Measurements from ENCODE around the gene EPN2. TPM values are rescaled to one million over a fixed set of nuclear protein-coding genes. Genes with fewer than 3 reads are reported as not detected.

The EPN2 gene
- total and polyA plus RNA-seq, 4 donors: 5.6 to 23.8 (median 12.2) TPM

DNA sequence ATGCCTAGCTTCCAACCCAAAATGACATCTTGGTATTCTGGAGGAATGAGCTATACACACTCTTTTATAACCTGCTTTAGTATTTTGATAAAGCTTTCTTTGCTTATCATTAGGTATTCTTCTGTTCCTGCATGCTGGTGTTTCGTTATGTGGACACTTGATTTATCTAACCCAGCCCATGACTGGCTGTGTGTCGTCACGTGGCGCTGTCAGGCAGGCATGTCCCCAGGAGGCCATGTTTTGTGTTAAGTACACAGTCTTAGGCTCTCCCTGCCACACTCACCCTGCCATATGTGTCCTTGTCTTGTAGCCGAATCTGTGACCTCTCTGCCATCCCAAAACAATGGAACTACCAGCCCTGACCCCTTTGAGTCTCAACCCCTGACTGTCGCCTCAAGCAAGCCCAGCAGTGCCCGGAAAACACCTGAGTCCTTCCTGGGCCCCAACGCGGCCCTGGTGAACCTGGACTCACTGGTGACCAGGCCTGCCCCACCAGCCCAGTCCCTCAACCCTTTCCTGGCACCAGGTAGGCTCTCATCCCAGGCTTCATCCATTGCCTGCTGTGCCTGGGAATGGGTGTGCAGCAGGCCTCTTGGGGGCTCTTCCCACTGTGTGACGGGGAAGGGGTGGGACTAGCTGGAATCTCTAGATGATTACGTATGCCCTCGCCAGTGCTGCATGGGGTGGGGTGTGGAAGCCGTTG, 94.5 kb downstream of the EPN2 start (continued):
- TF ChIP-seq, protein P1, sequence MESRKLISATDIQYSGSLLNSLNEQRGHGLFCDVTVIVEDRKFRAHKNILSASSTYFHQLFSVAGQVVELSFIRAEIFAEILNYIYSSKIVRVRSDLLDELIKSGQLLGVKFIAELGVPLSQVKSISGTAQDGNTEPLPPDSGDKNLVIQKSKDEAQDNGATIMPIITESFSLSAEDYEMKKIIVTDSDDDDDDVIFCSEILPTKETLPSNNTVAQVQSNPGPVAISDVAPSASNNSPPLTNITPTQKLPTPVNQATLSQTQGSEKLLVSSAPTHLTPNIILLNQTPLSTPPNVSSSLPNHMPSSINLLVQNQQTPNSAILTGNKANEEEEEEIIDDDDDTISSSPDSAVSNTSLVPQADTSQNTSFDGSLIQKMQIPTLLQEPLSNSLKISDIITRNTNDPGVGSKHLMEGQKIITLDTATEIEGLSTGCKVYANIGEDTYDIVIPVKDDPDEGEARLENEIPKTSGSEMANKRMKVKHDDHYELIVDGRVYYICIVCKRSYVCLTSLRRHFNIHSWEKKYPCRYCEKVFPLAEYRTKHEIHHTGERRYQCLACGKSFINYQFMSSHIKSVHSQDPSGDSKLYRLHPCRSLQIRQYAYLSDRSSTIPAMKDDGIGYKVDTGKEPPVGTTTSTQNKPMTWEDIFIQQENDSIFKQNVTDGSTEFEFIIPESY (IDR thresholded peaks at IDR 0.05): no peak
- TF ChIP-seq SP1 (IDR thresholded peaks at IDR 0.05): no peak

DNA sequence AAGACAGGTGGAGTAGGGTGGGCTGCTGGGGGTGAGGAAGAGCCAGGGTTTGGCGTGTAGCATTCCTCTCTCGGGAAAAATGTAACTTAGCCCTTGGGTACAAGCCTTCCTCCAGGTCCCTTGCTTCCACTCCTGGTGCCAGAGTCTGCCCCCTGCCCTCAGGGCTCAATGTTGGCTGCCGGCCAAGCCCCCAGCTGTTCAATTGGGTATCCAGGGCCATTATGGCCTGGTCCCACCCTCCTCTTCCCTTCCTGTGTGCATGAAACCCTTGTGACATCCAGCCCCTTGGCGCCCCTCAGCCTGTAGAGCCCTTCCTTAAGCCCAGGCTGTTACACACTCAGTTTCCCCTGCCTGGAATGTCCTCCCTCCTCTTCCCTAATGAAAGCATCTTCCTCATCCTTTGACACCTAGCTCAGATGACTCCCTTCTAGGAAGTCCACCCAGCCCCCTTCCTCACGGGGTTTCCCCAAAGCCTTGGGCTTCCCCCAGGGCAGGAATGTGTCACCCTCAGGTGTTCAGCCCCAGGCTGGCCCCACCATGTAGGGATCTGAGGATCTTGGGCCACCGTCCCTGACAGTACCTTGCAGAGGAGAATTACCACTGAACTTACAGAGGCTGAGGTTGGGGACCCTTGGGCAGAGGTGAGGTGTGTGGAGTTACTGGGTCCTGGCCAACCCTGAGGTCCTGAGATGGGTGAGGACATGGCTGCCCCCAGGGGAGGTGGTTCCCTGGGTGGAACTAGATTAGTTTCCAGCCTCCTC, 95.4 kb downstream of the EPN2 start:
- Histone ChIP-seq H3K9ac (ENCODE audit: low read depth in 1 of 2, low read length in 2 of 2) (no peak overlapping the region), H3K4me1 (ENCODE audit: control insufficient read depth in 4 of 4, insufficient read depth in 4 of 4, low read length in 3 of 4) (peaks cover 6 to 22% (median 18%) of the 10 kb centered on the region in 4 donors), H3K27me3 (ENCODE audit: control insufficient read depth in 4 of 4, insufficient read depth in 4 of 4, low read length in 3 of 4) (no peaks in the 10 kb centered on the region), H3K27ac (ENCODE audit: low read depth in 1 of 2, low read length in 2 of 2) (no peak overlapping the region), H3K4me3 (ENCODE audit: low read depth in 1 of 3, low read length in 3 of 3) (no peak overlapping the region), H3K9me3 (ENCODE audit: control insufficient read depth in 4 of 4, low read length in 3 of 4) (no peaks in the 10 kb centered on the region), H3K36me3 (ENCODE audit: control insufficient read depth in 4 of 4, insufficient read depth in 3 of 4, low read depth in 1 of 4, low read length in 3 of 4) (peaks cover 0 to 3% (median 0%) of the 10 kb centered on the region in 4 donors)
- DNase-seq (ENCODE audit: low spot score): no peak
- 87% methylated on average over 6 of the region's 6 CpGs for WGBS
- no peak for TF ChIP-seq TAF1 (conservative IDR thresholded peaks at IDR 0.05)

DNA sequence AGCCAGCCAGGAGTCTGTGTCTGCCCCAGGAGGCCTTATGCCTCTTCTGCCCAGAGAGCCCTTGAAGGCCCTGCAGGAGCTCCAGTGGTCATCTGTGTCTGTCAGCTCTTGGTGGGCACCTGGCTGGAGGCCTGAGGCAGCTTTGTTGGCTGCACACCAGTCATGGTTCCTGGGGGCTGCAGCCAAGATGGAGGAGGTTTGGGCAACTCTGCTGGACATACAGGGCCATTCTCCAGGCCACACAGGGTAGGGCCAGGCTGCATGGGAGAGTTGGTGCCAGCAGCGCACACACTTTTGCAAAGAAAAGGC, 95.9 kb downstream of the EPN2 start:
- Histone ChIP-seq H3K27me3 (ENCODE audit: control insufficient read depth in 4 of 4, insufficient read depth in 4 of 4, low read length in 3 of 4) (no peaks in the 10 kb centered on the region), H3K9ac (ENCODE audit: low read depth in 1 of 2, low read length in 2 of 2) (no peak overlapping the region), H3K9me3 (ENCODE audit: control insufficient read depth in 4 of 4, low read length in 3 of 4) (no peaks in the 10 kb centered on the region), H3K27ac (ENCODE audit: low read depth in 1 of 2, low read length in 2 of 2) (no peak overlapping the region), H3K4me3 (ENCODE audit: low read depth in 1 of 3, low read length in 3 of 3) (no peak overlapping the region), H3K4me1 (ENCODE audit: control insufficient read depth in 4 of 4, insufficient read depth in 4 of 4, low read length in 3 of 4) (peaks cover 6 to 27% (median 21%) of the 10 kb centered on the region in 4 donors), H3K36me3 (ENCODE audit: control insufficient read depth in 4 of 4, insufficient read depth in 3 of 4, low read depth in 1 of 4, low read length in 3 of 4) (peaks cover 0 to 3% (median 0%) of the 10 kb centered on the region in 4 donors)
- no peak for DNase-seq (ENCODE audit: low spot score)
- no peak for TF ChIP-seq JUND (IDR thresholded peaks at IDR 0.05)
- TF ChIP-seq HNF4G (IDR thresholded peaks at IDR 0.05): no peak
- TF ChIP-seq RXRA (IDR thresholded peaks at IDR 0.05): no peak
- no peak for TF ChIP-seq FOXA1 (IDR thresholded peaks at IDR 0.05)
- TF ChIP-seq, protein P2, sequence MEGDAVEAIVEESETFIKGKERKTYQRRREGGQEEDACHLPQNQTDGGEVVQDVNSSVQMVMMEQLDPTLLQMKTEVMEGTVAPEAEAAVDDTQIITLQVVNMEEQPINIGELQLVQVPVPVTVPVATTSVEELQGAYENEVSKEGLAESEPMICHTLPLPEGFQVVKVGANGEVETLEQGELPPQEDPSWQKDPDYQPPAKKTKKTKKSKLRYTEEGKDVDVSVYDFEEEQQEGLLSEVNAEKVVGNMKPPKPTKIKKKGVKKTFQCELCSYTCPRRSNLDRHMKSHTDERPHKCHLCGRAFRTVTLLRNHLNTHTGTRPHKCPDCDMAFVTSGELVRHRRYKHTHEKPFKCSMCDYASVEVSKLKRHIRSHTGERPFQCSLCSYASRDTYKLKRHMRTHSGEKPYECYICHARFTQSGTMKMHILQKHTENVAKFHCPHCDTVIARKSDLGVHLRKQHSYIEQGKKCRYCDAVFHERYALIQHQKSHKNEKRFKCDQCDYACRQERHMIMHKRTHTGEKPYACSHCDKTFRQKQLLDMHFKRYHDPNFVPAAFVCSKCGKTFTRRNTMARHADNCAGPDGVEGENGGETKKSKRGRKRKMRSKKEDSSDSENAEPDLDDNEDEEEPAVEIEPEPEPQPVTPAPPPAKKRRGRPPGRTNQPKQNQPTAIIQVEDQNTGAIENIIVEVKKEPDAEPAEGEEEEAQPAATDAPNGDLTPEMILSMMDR (IDR thresholded peaks at IDR 0.05; ENCODE audit: low read depth, low read length, missing input control): no peak
- TF ChIP-seq NR2F2 (IDR thresholded peaks at IDR 0.05): no peak
- no peak for TF ChIP-seq YY1 (IDR thresholded peaks at IDR 0.05)
- TF ChIP-seq, protein P3, sequence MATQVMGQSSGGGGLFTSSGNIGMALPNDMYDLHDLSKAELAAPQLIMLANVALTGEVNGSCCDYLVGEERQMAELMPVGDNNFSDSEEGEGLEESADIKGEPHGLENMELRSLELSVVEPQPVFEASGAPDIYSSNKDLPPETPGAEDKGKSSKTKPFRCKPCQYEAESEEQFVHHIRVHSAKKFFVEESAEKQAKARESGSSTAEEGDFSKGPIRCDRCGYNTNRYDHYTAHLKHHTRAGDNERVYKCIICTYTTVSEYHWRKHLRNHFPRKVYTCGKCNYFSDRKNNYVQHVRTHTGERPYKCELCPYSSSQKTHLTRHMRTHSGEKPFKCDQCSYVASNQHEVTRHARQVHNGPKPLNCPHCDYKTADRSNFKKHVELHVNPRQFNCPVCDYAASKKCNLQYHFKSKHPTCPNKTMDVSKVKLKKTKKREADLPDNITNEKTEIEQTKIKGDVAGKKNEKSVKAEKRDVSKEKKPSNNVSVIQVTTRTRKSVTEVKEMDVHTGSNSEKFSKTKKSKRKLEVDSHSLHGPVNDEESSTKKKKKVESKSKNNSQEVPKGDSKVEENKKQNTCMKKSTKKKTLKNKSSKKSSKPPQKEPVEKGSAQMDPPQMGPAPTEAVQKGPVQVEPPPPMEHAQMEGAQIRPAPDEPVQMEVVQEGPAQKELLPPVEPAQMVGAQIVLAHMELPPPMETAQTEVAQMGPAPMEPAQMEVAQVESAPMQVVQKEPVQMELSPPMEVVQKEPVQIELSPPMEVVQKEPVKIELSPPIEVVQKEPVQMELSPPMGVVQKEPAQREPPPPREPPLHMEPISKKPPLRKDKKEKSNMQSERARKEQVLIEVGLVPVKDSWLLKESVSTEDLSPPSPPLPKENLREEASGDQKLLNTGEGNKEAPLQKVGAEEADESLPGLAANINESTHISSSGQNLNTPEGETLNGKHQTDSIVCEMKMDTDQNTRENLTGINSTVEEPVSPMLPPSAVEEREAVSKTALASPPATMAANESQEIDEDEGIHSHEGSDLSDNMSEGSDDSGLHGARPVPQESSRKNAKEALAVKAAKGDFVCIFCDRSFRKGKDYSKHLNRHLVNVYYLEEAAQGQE (IDR thresholded peaks at IDR 0.05): no peak
- TF ChIP-seq, protein P4, sequence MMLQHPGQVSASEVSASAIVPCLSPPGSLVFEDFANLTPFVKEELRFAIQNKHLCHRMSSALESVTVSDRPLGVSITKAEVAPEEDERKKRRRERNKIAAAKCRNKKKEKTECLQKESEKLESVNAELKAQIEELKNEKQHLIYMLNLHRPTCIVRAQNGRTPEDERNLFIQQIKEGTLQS (IDR thresholded peaks at IDR 0.05): no peak
- WGBS: 95% methylated on average over 1 of the region's 1 CpG

All from liver (tissue), 9 donors.